NCI-H524 (cell line): ENCODE data around the gene DNAAF5.
A peak's percentile ranks its signal among the peaks of the same experiment; 100 is the strongest.
"Not testable (repeated sequence)": the region's sequence is repeated elsewhere in the genome, so short reads cannot be mapped to it uniquely, and the experiment has no call there.

Experiments used
- DNase-seq, 2 experiments: peaks; one replicate each; lab custom pipeline; 2025; lab: John Stamatoyannopoulos, UW

The DNAAF5 gene

DNA sequence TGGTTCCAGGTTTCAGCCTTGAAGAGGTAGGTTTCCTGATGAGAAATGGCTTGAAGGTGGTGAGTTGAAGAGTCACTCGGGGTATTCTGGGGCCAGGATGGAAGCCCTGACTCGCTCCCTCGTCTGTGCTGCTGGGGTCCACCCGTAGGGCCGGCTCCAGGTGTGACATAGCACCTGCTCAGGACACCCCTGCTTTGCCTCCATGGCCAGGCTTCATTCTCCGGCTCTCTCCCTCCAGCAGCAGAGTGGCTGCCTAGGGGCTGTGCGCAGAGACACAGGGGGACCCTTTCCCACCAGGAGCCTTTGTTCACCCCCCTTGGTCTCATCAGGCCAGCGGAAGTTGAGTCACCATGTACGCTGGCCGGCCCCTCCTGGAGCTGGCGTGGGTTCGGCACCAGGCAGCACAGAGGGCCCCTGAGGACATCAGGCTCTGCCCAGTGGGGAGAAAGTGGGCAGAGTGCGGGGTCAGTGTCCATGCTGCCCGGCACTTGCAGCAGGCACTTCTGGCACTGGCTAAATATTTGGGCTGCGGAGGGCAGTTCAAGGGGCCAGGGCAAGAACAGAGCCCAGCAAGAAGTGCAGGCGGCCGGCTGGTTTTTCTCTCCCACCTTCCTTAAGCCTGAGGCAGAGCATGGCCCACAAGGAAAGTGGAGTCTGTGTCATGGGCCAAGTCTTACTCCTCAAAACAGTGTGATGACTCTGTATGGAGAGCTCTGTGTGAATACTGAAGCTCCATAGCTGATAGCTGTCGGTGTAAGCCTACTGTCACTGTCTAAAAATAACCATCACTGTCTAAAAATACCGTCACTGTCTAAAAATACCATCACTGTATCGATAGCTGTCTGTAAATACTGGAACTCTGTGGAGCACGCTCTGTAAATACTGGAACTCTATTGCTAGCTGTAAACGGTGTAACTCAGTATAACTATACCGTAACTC is 4.3 kb downstream of the DNAAF5 start:
- DNase-seq: no peak

DNA sequence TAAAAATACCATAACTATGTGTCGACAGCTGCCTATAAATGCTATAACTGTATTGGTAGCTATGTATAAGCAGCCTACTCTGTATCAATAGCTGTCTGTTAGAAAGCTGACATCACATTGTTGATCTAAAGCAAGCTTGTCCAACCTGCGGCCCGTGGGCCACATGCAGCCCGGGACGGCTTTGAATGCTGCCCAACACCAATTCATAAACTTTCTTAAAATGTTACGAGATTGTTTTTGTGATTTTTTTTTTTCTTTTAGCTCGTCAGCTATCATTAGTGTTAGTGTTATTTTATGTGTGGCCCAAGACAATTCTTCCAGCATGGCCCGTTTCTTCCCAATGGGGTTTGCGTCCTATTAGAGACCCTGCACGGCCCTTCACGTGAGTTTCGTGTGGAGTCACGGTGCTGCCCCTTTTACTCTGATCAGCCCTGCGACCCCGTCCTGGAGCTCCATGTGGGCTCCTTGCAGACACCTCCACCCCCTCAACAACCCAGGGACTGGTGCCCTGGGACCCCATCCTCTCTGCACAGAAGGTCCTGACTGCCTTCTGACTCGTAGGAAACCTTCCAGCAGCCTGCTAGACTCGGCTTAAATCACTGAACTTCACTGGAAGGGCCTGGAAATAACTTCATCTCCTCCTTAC is 5.1 kb downstream of the DNAAF5 start:
- no peak for DNase-seq

DNA sequence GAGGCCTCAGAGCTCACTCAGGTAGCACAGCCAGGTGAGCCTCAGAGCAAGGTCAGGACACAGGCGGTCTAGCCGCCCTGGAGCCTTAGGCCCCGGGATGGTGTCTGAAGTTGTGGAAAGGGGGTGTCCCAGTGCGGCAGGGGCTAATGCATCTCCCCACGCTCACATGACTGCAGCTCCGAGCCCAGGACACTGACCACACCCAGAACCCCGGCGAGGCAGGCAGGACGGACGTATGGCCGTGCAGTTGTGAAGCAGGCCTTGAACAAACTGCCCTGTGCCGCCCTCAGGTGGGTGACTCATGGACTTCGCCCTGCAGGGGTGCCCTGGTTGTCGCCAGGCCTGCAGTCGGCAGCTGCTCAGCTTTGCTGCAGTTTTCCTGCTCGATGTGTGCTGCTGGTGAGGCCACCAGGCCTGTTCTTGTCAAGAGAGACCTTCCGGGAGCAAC is 5.6 kb downstream of the DNAAF5 start:
- peak; percentile 47 to 88 for DNase-seq

DNA sequence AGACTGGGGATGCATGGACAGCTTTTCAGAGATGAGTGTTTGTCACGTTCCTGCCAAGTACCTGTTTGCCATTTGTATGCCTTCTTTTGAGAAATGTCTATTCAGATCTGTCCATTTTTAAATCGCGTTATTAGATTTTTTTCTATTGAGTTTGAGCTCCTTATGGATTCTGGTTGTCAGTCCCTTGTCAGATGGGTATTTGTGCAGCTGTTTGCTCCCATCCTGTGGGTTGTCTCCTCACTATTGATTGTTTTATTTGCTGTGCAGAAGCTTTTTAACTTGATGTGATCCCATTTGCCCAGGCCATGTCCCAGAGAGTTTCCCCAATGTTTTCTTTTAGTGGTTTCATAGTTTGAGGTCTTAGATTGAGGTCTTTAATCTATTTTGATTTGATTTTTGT is 6.1 kb downstream of the DNAAF5 start:
- no peak for DNase-seq

DNA sequence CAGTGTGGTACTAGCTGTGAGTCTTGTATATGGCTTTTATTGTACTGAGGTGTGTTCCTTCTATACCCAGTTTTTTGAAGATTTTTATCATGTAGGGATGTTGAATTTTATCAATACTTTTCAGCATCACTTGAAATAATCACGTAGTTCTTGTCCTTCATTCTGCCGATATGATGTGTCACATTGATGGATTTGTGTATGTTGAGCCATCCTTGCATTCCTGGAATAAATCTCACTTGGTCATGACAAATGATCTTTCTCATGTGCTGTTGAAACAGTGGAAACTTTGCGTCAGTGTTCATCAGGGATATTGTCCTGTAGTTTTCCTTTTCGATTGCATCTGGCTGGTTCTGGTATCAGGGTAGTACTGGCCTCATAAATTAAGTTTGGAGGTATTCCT is 7.7 kb downstream of the DNAAF5 start:
- DNase-seq: no peak

DNA sequence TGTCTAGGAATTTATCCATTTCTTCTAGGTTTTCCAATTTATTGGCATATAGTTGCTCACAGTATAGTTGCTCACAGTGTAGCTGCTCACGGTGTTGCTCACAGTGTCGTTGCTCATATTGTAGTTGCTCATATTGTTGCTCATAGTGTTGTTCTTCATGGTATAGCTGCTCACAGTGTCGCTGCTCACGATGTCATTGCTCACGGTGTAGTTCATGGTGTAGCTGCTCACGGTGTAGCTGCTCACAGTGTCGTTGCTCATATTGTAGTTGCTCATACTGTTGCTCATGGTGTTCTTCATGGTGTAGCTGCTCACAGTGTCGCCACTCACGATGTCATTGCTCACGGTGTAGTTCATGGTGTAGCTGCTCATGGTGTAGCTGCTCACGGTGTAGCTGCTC is 8.3 kb downstream of the DNAAF5 start:
- no peak for DNase-seq

DNA sequence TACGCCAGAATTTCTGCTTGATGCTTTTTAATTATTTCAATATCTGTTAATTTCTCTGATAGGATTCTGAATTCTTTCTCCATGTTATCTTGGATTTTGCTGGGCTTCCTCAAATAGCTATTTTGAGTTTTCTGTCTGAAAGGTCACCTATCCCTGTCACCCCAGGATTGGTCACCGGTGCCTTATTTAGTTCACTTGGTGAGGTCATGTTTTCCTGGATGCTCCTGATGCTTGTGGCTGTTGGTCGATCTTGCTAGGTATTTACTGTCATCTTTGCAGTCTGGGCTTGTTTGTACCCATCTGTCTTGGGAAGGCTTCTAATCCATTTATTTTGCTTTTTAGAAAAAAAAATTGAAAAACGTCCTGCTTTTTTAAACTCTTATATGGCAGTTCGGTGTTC is 11.7 kb downstream of the DNAAF5 start:
- DNase-seq: no peak

DNA sequence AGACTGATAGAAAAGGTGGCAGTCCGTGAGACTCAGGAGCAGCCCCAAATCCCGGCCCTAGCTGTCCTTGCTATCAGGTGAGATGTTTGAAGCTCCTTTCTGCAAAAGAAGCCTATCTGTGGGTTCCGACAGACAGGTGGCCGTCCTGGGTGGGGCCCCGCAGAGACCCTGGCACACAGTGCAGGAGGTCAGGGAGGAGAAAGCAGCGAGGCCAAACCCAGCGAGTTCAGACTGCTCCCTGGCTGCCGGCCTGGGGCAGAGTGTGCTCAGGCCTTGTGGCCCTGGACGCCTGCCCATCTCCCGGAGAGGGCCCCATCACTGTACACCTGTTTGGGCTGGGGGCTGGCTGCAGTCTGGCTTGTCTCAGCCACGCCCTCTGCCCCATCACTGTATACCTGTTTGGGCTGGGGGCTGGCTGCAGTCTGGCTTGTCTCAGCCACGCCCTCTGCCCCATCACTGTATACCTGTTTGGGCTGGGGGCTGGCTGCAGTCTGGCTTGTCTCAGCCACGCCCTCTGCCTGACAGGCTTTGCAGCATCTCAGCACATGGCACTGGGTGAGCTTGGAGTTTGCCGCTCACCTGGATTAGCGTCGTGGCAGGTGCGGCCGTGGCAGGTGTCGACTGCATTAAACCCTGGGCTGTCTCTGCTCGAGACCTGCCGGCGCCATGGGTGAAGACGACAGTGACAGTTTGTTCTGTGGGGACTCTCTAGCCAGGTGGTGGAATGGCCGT is 12.4 kb downstream of the DNAAF5 start:
- no peak for DNase-seq

DNA sequence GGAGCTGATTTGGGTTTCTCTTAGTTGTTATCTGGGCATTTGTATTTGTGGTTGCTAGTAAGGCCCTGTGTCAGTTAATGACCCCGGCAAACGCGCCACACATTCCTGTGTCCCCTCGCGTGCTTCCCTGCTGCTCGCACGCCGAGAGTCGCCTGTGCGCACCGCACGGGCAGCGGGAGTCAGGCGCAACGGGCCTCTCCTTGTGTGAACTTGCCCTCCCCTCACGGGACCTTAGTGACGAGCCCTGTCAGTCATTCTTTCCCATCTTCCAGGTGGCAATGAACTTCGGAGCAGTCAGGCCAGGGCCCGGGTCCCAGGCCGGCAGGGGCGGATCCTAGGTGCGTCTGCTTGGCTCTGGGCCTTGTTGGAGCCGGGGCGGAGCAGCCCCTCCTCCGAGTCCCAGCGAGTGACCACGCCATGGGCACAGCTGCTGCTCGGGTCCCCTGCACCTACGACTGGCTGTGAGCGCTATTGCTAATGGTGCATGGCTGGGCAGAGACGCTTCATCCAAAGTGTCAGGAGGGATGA is 13.0 kb downstream of the DNAAF5 start:
- no peak for DNase-seq

DNA sequence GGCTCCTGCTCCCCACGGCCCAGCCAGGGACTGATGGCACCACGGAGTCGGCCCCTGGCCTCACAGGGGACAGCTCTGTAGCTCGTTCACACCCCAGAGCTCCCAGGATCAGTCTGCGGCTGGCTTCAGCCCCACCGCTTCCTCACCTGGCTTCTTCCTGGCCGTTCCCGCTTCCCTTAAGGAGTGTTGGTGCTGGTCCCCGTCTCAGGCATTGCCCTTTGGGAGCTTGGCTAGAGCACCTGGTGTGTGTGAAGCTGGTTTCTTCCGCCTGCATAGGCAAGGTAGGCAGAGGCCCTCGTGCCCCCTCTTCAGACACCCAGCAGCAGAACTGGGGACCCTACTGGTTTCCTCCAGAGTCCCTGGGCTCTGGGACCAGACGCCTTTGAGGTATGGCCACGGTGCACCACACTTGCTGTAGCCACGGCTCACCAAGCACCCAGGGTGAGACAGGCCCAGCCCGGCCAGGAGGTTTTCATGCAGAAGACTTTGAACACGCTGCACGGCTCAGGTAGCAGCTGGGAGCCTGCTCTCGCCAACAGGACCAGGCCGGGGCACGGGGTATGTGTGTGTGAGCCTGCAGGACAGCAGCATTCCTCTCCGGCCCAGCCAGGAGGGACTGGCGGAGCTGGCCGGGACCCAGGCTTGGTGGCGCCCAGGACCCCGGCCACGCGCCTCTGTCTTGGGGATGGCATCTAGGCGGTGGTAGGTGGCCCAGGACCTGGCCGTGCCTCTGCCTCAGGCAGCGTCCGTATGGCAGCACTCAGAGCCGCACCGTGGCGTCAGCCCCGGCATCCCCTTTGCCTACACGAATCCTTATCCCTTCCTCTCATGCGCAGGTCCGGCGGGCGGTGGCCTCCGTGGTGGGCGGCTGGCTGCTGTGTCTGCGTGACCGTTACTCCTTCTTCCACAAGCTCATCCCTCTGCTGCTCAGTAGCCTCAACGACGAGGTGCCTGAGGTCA is 13.8 kb downstream of the DNAAF5 start:
- DNase-seq: no peak

DNA sequence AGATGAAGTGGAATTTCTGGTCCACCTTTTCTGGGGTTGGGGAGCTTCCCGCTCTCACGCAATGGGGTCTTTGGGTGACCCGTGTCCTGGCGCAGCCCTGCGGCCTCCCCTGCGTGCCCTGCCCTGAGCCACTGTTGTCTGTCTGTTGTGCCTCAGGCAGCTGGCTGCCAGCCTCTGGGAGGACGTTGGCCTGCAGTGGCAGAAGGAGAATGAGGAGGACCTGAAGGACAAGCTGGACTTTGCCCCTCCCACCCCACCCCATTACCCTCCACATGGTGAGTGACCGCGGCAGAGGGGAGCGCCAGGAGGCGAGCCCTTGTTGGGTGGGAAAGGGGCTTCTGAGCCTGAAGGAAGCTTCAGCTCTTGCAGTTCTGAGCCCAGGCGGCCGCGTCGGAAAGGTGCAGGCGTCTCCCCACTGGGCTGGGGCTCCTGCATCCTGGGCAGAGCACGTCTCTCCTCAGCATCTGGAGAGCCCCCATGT is 14.7 kb downstream of the DNAAF5 start:
- no peak for DNase-seq

DNA sequence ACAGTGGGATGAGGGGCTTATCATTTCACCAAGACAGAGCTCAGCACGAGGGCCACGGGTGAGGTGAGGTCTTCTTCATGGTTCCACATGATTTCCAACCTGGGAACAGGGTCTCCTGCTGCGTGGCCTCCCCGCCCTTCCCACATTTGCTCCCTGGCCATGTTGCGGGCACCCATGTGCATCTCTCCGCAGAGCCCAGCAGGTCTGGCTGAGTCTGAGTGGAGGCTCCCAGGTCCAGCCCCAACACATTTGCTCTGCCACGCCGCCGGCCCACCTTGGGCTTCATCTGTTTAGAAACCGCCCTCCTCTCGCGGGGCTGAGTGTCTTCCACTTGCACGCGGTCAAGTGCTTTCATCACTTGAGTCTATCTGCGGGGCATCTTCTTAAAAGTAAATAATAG is 15.4 kb downstream of the DNAAF5 start:
- DNase-seq: no peak

DNA sequence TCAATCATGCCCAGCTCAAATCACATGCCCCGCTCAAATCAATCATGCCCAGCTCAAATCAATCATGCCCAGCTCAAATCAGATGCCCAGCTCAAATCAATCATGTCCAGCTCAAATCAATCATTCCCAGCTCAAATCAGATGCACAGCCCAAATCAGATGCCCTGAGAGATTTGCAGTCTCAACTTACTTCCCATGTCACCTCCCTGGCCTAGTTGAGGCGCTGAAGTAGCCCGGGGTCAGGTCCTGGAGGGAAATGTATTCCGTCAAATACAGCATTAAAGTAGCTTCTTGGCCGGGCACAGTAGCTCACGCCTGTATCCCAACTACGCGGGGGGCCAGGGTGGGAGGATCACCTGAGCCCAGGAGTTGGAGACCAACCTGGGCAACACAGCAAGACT is 16.3 kb downstream of the DNAAF5 start:
- DNase-seq: no peak

DNA sequence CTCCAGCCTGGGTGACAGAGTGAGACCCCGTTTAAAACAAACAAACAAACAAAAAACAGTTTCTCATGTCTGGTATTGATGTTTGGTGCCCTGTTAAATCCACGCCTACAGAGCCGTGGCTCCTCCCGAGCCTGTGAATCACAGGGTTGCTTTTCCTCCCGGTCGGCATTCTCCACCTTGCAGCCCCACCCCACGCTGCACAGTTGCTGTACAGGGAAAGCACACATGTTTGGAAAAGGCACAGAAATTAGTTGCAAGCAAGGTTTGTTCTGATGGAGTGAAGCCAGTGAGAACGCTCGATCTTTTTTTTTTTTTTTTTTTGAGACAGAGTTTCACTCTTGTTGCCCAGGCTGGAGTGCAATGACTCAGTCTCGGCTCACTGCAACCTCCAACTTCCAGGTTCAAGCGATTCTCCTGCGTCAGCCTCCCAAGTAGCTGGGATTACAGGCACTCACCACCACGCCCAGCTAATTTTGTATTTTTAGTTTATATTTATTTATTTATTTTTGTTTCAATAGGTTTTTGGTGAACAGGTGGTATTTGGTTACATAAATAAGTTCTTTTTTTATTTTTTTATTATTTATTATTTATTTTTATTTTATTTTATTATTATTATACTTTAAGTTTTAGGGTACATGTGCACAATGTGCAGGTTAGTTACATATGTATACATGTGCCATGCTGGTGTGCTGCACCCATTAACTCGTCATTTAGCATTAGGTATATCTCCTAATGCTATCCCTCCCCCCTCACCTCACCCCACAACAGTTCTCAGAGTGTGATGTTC is 17.0 kb downstream of the DNAAF5 start:
- not testable (repeated sequence) for DNase-seq

DNA sequence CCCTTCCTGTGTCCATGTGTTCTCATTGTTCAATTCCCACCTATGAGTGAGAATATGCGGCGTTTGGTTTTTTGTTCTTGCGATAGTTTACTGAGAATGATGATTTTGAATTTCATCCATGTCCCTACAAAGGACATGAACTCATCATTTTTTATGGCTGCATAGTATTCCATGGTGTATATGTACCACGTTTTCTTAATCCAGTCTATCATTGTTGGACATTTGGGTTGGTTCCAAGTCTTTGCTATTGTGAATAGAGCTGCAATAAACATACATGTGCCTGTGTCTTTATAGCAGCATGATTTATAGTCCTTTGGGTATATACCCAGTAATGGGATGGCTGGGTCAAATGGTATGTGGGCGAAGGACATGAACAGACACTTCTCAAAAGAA is 17.6 kb downstream of the DNAAF5 start:
- not testable (repeated sequence) for DNase-seq

DNA sequence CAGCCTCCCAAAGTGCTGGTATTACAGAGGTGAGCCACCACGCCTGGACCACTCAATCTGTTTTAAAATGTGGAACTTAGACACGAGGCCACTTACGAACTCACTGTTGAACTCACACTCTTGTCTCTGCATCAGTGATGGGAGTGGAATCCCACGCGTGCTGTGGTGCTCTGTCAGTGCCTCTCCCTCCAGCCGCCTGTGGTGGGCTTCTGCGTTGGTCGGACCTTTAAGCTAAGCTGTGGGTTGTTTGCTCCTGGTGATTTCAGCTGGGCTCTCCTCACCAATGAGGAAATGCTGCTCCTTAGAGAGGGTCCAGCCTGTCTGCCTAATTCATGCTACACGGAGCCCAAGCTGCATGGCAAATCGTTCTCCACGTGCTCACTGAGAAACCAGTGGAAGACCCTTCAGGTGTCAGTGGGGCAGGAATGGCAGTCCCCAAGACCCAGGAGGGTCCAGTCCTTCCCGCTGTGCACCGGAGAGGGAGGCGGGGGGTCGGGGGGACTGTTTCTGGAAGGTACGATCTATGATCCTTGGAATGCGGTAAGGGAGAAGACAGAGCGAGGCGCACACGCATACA is 18.4 kb downstream of the DNAAF5 start:
- no peak for DNase-seq

DNA sequence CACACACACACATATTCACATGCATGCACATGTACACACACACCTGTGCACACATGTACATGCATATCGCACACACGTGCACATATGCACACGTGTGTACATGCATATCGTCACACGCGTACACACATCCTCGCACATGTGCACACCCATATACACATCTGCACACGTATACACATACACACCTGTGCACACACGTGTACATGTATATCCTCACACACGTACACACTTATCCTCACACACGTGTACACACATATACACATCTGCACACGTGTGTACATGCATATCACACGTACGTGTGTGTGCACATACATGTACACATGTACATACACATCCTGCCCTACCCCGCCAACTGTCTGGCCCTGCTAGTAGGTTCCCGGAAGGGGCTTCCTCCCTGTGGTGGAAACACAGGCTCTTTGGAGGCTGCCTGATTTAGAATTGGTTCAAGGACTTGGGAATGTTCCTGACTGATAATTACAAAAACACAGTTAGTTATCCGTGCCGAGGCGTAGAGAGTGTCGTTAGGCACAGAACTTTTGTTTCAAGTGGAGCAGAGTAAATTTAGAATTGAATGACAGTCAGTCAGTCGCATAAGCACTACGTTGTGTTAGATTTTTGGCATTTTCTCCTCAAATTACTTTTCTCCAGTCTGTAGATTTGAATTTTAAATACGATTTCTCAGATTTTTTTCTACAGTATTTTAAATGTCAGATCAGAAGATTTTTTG is 19.1 kb downstream of the DNAAF5 start:
- DNase-seq: no peak

DNA sequence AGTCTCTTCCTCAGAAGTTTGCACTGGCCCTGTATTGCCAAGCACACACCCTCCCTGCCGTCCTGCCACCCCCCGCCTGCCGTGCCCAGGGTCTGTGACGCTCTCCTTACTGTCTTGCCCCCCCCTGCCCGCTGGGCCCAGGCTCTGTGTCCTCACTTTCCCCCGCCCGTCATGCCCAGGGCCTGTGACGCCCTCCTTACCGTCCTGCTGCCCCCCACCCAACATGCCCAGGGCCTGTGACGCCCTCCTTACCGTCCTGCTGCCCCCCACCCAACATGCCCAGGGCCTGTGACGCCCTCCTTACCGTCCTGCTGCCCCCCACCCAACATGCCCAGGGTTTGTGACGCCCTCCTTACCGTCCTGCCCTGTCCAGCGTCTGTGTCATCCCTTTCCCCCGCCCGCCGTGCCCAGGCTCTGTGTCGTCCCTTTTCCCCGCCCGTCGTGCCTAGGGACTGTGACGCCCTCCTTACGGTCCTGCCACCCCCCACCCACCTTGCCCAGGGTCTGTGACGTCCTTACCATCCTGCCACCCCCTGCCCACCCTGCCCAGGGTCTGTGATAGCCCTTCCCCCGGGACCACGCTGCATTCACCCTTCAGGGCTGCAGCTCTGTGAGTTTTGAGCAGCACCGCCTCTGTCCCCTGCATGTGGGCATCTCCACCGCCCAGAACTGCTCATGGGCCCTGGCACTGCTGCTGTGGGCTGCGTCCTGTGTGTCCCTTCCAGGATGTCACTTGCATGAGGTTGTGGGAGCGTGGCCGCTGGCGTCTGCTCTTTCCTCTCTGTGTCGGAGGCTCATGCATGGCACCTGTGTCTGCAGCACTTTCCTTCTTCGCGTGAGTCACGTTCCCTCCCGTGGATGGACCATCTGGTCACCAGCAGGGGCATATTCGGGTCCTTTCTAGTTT is 19.9 kb downstream of the DNAAF5 start:
- no peak for DNase-seq
